Measurements from ENCODE around the gene PMP22. TPM values are rescaled to one million over a fixed set of nuclear protein-coding genes. Genes with fewer than 3 reads are reported as not detected.

Gene PMP22
- total and polyA plus RNA-seq, 2 donors = 12.5 to 74.0 TPM

- no peaks in the 10 kb centered on the region for H3K36me3 ChIP-seq (ENCODE audit: control insufficient read depth in 2 of 2, insufficient read depth in 2 of 2, low read length in 1 of 2)
- DNase-seq (ENCODE audit: low read depth in 6 of 9, low spot score in 9 of 9) = no peak
- H3K4me3 ChIP-seq (ENCODE audit: low read length in 2 of 2) = peak overlapping the region; percentile 29 to 30
- WGBS = 15% methylated on average over 9 of the region's 9 CpGs
- peaks cover 0 to 8% of the 10 kb centered on the region in 2 donors for H3K4me1 ChIP-seq (ENCODE audit: control insufficient read depth in 2 of 2, insufficient read depth in 2 of 2, low read length in 2 of 2)
- H3K9me3 ChIP-seq (ENCODE audit: control insufficient read depth in 2 of 2, insufficient read depth in 1 of 2, low read length in 1 of 2) = peaks cover 0 to 1% of the 10 kb centered on the region in 2 donors
- peaks cover 52 to 85% of the 10 kb centered on the region in 2 donors for H3K27me3 ChIP-seq (ENCODE audit: control insufficient read depth in 2 of 2, insufficient read depth in 1 of 2, low read length in 1 of 2)
- H3K27ac ChIP-seq (ENCODE audit: low read depth in 1 of 2, low read length in 1 of 2) = peak overlapping the region; percentile 57 to 81
Measured at GRCh38 chr17:15261802-15262290, 3.3 kb downstream of the PMP22 start.

- H3K4me3 ChIP-seq (ENCODE audit: low read length in 2 of 2) = peak overlapping the region; percentile 29 to 38
- H3K27ac ChIP-seq (ENCODE audit: low read depth in 1 of 2, low read length in 1 of 2) = peak overlapping the region; percentile 57 to 78
- no peaks in the 10 kb centered on the region for H3K36me3 ChIP-seq (ENCODE audit: control insufficient read depth in 2 of 2, insufficient read depth in 2 of 2, low read length in 1 of 2)
- DNase-seq (ENCODE audit: low read depth in 6 of 9, low spot score in 9 of 9) = peak in 1 of 9 donors; percentile 2
- WGBS = 9% methylated on average over 32 of the region's 32 CpGs
- H3K27me3 ChIP-seq (ENCODE audit: control insufficient read depth in 2 of 2, insufficient read depth in 1 of 2, low read length in 1 of 2) = peaks cover 52 to 80% of the 10 kb centered on the region in 2 donors
- H3K9me3 ChIP-seq (ENCODE audit: control insufficient read depth in 2 of 2, insufficient read depth in 1 of 2, low read length in 1 of 2) = peaks cover 0 to 1% of the 10 kb centered on the region in 2 donors
- peaks cover 0 to 8% of the 10 kb centered on the region in 2 donors for H3K4me1 ChIP-seq (ENCODE audit: control insufficient read depth in 2 of 2, insufficient read depth in 2 of 2, low read length in 2 of 2)
Measured at GRCh38 chr17:15261258-15261801, 3.8 kb downstream of the PMP22 start.

- peak overlapping the region; percentile 65 to 68 for H3K27ac ChIP-seq (ENCODE audit: low read depth in 1 of 2, low read length in 1 of 2)
- 1% methylated on average over 67 of the region's 67 CpGs for WGBS
- H3K4me1 ChIP-seq (ENCODE audit: control insufficient read depth in 2 of 2, insufficient read depth in 2 of 2, low read length in 2 of 2) = peaks cover 0 to 8% of the 10 kb centered on the region in 2 donors
- peaks cover 0 to 1% of the 10 kb centered on the region in 2 donors for H3K9me3 ChIP-seq (ENCODE audit: control insufficient read depth in 2 of 2, insufficient read depth in 1 of 2, low read length in 1 of 2)
- H3K27me3 ChIP-seq (ENCODE audit: control insufficient read depth in 2 of 2, insufficient read depth in 1 of 2, low read length in 1 of 2) = peaks cover 52 to 76% of the 10 kb centered on the region in 2 donors
- DNase-seq (ENCODE audit: low read depth in 6 of 9, low spot score in 9 of 9) = peak in 4 of 9 donors; percentile 30 to 50 (median 39)
- peak overlapping the region; percentile 38 for H3K4me3 ChIP-seq (ENCODE audit: low read length in 2 of 2)
- no peaks in the 10 kb centered on the region for H3K36me3 ChIP-seq (ENCODE audit: control insufficient read depth in 2 of 2, insufficient read depth in 2 of 2, low read length in 1 of 2)
Measured at GRCh38 chr17:15260376-15261257, 4.5 kb downstream of the PMP22 start.

GRCh38 chr17:15257796-15258512 is 7.2 kb downstream of the PMP22 start:
- Histone ChIP-seq H3K27ac (ENCODE audit: low read depth in 1 of 2, low read length in 1 of 2) (no peak overlapping the region), H3K27me3 (ENCODE audit: control insufficient read depth in 2 of 2, insufficient read depth in 1 of 2, low read length in 1 of 2) (peaks cover 34 to 52% of the 10 kb centered on the region in 2 donors), H3K4me1 (ENCODE audit: control insufficient read depth in 2 of 2, insufficient read depth in 2 of 2, low read length in 2 of 2) (peaks cover 0 to 8% of the 10 kb centered on the region in 2 donors), H3K9me3 (ENCODE audit: control insufficient read depth in 2 of 2, insufficient read depth in 1 of 2, low read length in 1 of 2) (no peaks in the 10 kb centered on the region), H3K4me3 (ENCODE audit: low read length in 2 of 2) (no peak overlapping the region), H3K36me3 (ENCODE audit: control insufficient read depth in 2 of 2, insufficient read depth in 2 of 2, low read length in 1 of 2) (no peaks in the 10 kb centered on the region)
- DNase-seq (ENCODE audit: low read depth in 6 of 9, low spot score in 9 of 9) = no peak
- 95% methylated on average over 6 of the region's 6 CpGs for WGBS

GRCh38 chr17:15257258-15257788 is 7.8 kb downstream of the PMP22 start:
- 2% methylated on average over 17 of the region's 17 CpGs for WGBS
- Histone ChIP-seq H3K4me1 (ENCODE audit: control insufficient read depth in 2 of 2, insufficient read depth in 2 of 2, low read length in 2 of 2) (peaks cover 0 to 8% of the 10 kb centered on the region in 2 donors), H3K27ac (ENCODE audit: low read depth in 1 of 2, low read length in 1 of 2) (no peak overlapping the region)

GRCh38 chr17:15256689-15257088 is 8.4 kb downstream of the PMP22 start:
- H3K4me3 ChIP-seq (ENCODE audit: low read length in 2 of 2) = no peak overlapping the region
- H3K36me3 ChIP-seq (ENCODE audit: control insufficient read depth in 2 of 2, insufficient read depth in 2 of 2, low read length in 1 of 2) = no peaks in the 10 kb centered on the region
- peaks cover 21 to 39% of the 10 kb centered on the region in 2 donors for H3K27me3 ChIP-seq (ENCODE audit: control insufficient read depth in 2 of 2, insufficient read depth in 1 of 2, low read length in 1 of 2)
- 42% methylated on average over 7 of the region's 7 CpGs for WGBS
- no peaks in the 10 kb centered on the region for H3K9me3 ChIP-seq (ENCODE audit: control insufficient read depth in 2 of 2, insufficient read depth in 1 of 2, low read length in 1 of 2)
- no peak overlapping the region for H3K27ac ChIP-seq (ENCODE audit: low read depth in 1 of 2, low read length in 1 of 2)
- no peak for DNase-seq (ENCODE audit: low read depth in 6 of 9, low spot score in 9 of 9)
- peaks cover 0 to 8% of the 10 kb centered on the region in 2 donors for H3K4me1 ChIP-seq (ENCODE audit: control insufficient read depth in 2 of 2, insufficient read depth in 2 of 2, low read length in 2 of 2)

More at GRCh38 chr17:15257258-15257788, 7.8 kb downstream of the PMP22 start:
- Histone ChIP-seq H3K36me3 (ENCODE audit: control insufficient read depth in 2 of 2, insufficient read depth in 2 of 2, low read length in 1 of 2) (no peaks in the 10 kb centered on the region), H3K4me3 (ENCODE audit: low read length in 2 of 2) (no peak overlapping the region), H3K9me3 (ENCODE audit: control insufficient read depth in 2 of 2, insufficient read depth in 1 of 2, low read length in 1 of 2) (no peaks in the 10 kb centered on the region), H3K27me3 (ENCODE audit: control insufficient read depth in 2 of 2, insufficient read depth in 1 of 2, low read length in 1 of 2) (peaks cover 27 to 46% of the 10 kb centered on the region in 2 donors)
- peak; percentile 24 to 82 (median 54) for DNase-seq (ENCODE audit: low read depth in 6 of 9, low spot score in 9 of 9)

- Histone ChIP-seq H3K27ac (ENCODE audit: low read depth in 1 of 2, low read length in 1 of 2) (no peak overlapping the region), H3K4me3 (ENCODE audit: low read length in 2 of 2) (no peak overlapping the region), H3K27me3 (ENCODE audit: control insufficient read depth in 2 of 2, insufficient read depth in 1 of 2, low read length in 1 of 2) (peaks cover 13 to 31% of the 10 kb centered on the region in 2 donors), H3K36me3 (ENCODE audit: control insufficient read depth in 2 of 2, insufficient read depth in 2 of 2, low read length in 1 of 2) (no peaks in the 10 kb centered on the region), H3K4me1 (ENCODE audit: control insufficient read depth in 2 of 2, insufficient read depth in 2 of 2, low read length in 2 of 2) (peaks cover 0 to 8% of the 10 kb centered on the region in 2 donors), H3K9me3 (ENCODE audit: control insufficient read depth in 2 of 2, insufficient read depth in 1 of 2, low read length in 1 of 2) (no peaks in the 10 kb centered on the region)
- DNase-seq (ENCODE audit: low read depth in 6 of 9, low spot score in 9 of 9) = no peak
- 93% methylated on average over 13 of the region's 13 CpGs for WGBS
Measured at GRCh38 chr17:15255713-15256454, 9.2 kb downstream of the PMP22 start.

GRCh38 chr17:15250135-15250860 is 14.8 kb downstream of the PMP22 start:
- Histone ChIP-seq H3K36me3 (ENCODE audit: control insufficient read depth in 2 of 2, insufficient read depth in 2 of 2, low read length in 1 of 2) (no peaks in the 10 kb centered on the region), H3K4me1 (ENCODE audit: control insufficient read depth in 2 of 2, insufficient read depth in 2 of 2, low read length in 2 of 2) (no peaks in the 10 kb centered on the region), H3K9me3 (ENCODE audit: control insufficient read depth in 2 of 2, insufficient read depth in 1 of 2, low read length in 1 of 2) (no peaks in the 10 kb centered on the region), H3K27me3 (ENCODE audit: control insufficient read depth in 2 of 2, insufficient read depth in 1 of 2, low read length in 1 of 2) (no peaks in the 10 kb centered on the region), H3K27ac (ENCODE audit: low read depth in 1 of 2, low read length in 1 of 2) (no peak overlapping the region), H3K4me3 (ENCODE audit: low read length in 2 of 2) (no peak overlapping the region)
- WGBS = 88% methylated on average over 11 of the region's 11 CpGs
- DNase-seq (ENCODE audit: low read depth in 6 of 9, low spot score in 9 of 9) = no peak
